TTC549 (cell line): Measurements from ENCODE around the gene MRPS23.

Source experiments
- FAIRE-seq: peaks from 2 replicates; lab custom pipeline; 2012; peaks lifted over from hg19 to GRCh38; lab: Jason Lieb, UNC

Gene MRPS23

DNA sequence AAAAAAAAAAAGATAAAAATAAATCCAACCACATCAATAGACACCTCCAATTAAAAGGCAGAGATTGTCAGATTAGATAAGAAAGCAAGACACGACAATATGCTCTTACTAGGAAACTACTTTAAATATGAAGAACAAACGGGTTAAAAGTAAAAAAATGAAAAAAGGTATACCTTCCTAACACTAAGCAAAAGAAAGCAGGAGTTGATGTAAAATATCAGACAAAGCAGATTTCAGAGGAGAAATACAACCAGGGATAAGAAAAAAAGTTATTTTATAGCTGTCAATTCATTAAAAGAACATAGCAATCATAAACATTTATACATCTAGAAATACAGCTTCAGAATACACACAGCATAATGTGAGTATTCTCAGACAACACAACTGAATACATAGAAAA lies 55.0 kb downstream of the MRPS23 start:
- FAIRE-seq: no peak

DNA sequence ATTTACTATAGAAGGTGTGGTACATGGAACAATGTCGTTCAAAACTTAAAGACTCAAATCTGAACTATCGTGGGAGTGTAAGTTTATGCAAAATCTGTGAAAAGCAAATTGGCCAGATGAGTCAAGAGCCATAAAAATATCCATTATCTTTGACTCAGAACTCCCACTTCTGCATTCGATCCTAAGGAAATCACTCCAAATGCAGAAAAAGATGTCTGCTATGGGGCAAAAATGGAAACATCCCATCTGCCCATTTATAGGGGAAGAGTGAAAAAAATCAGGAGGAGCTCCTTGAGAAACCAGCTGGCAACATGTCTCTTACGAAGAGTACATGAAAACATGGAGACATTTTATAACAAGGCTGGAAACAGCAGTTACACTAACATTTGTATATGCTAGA lies 61.1 kb downstream of the MRPS23 start:
- no peak for FAIRE-seq

DNA sequence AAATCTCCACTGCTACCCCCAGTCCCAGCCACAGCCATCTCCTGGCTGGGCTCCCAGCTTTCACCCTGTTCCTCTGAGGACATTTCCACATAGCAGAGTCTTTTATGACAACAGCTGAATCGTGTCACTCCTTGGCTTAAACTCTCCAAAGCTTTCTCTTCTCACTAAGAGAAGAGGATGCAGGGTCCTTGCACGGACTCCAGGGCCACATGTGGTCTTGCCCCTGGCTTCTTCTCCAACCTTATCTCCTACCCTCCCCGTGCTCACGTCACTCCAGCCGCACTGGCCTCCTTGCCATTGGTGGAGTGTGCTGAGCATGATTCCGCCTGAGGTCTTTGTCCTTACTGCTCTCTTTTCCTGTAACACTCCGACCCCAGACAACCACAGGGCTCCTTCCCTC lies 64.8 kb downstream of the MRPS23 start:
- FAIRE-seq: no peak
